Effector memory CD8-positive, alpha-beta T cell (primary cell): ENCODE measurements around the gene SDE2.
"Not testable (repeated sequence)": the region's sequence is repeated elsewhere in the genome, so short reads cannot be mapped to it uniquely, and the experiment has no call there.

Source experiments
- ATAC-seq: fragments of 150-1000 bp; cut with Tn5 transposase; replicated peaks from 2 replicates; pipeline ENCODE4 v1.10.0; 2021; ENCODE audit warnings: mild to moderate bottlenecking, moderate library complexity
- DNase-seq, 3 experiments: peaks; one replicate each; pipeline ENCODE4 v3.0.0; 2021
- H3K27ac Mint-ChIP-seq, 2 donors: one replicate each; pipeline ENCODE4 v1.8.0; 2022; ENCODE audit warnings: mild to moderate bottlenecking in 2 of 2, mixed read lengths in 2 of 2, moderate library complexity in 2 of 2
- H3K27me3 Mint-ChIP-seq, 2 donors: one replicate each; pipeline ENCODE4 v1.8.0; 2022; ENCODE audit warnings: mixed read lengths in 2 of 2
- H3K36me3 Mint-ChIP-seq: one replicate; pipeline ENCODE4 v1.8.0; 2022; ENCODE audit warnings: mild to moderate bottlenecking, moderate library complexity, mixed read lengths; ENCODE audit not compliant: insufficient read depth
- H3K4me1 Mint-ChIP-seq, 2 donors: one replicate each; pipeline ENCODE4 v1.8.0; 2022; ENCODE audit warnings: low read depth in 2 of 2, mixed read lengths in 2 of 2
- H3K4me3 Mint-ChIP-seq, 2 donors: one replicate each; pipeline ENCODE4 v1.8.0; 2022; ENCODE audit warnings: mild to moderate bottlenecking in 2 of 2, mixed read lengths in 2 of 2, moderate library complexity in 2 of 2
- H3K9me3 Mint-ChIP-seq, 2 donors: one replicate each; pipeline ENCODE4 v1.8.0; 2022; ENCODE audit warnings: mixed read lengths in 2 of 2

SDE2 gene

GRCh38 chr1:226027538-226028217 is 28.5 kb upstream of the SDE2 start:
- Mint-ChIP-seq H3K36me3 (no peaks in the 10 kb centered on the region), H3K27me3 (no peaks in the 10 kb centered on the region), H3K4me3 (no peak overlapping the region), H3K27ac (no peak overlapping the region), H3K4me1 (peaks cover 0 to 5% of the 10 kb centered on the region in 2 donors), H3K9me3 (no peaks in the 10 kb centered on the region)
- DNase-seq: no peak
- ATAC-seq: no peak

- H3K9me3 Mint-ChIP-seq: no peaks in the 10 kb centered on the region
- no peaks in the 10 kb centered on the region for H3K36me3 Mint-ChIP-seq
- DNase-seq (no peak), ATAC-seq (no peak)
- H3K27ac Mint-ChIP-seq: no peak overlapping the region
- H3K27me3 Mint-ChIP-seq: no peaks in the 10 kb centered on the region
- H3K4me1 Mint-ChIP-seq: peaks cover 0 to 5% of the 10 kb centered on the region in 2 donors
- no peak overlapping the region for H3K4me3 Mint-ChIP-seq
These were observed 27.7 kb upstream of the SDE2 start for GRCh38 chr1:226026833-226027232.

GRCh38 chr1:226023735-226024134 is 24.6 kb upstream of the SDE2 start:
- no peak overlapping the region for H3K4me3 Mint-ChIP-seq
- no peaks in the 10 kb centered on the region for H3K36me3 Mint-ChIP-seq
- H3K27ac Mint-ChIP-seq: no peak overlapping the region
- ATAC-seq (no peak), DNase-seq (no peak)
- H3K27me3 Mint-ChIP-seq: no peaks in the 10 kb centered on the region
- H3K9me3 Mint-ChIP-seq: no peaks in the 10 kb centered on the region
- peaks cover 0 to 5% of the 10 kb centered on the region in 2 donors for H3K4me1 Mint-ChIP-seq

- H3K27ac Mint-ChIP-seq: no peak overlapping the region
- ATAC-seq: no peak
- H3K4me3 Mint-ChIP-seq: no peak overlapping the region
- DNase-seq: no peak
- no peaks in the 10 kb centered on the region for H3K36me3 Mint-ChIP-seq
- H3K27me3 Mint-ChIP-seq: peaks cover 7 to 9% of the 10 kb centered on the region in 2 donors
- no peaks in the 10 kb centered on the region for H3K9me3 Mint-ChIP-seq
- peaks cover 0 to 4% of the 10 kb centered on the region in 2 donors for H3K4me1 Mint-ChIP-seq
These were observed 22.7 kb upstream of the SDE2 start for GRCh38 chr1:226021801-226022200.

- Mint-ChIP-seq H3K4me3 (no peak overlapping the region), H3K4me1 (no peaks in the 10 kb centered on the region), H3K27me3 (peaks cover 7 to 9% of the 10 kb centered on the region in 2 donors), H3K36me3 (no peaks in the 10 kb centered on the region), H3K27ac (no peak overlapping the region), H3K9me3 (no peaks in the 10 kb centered on the region)
- DNase-seq (no peak), ATAC-seq (no peak)
These were observed 22.3 kb upstream of the SDE2 start for GRCh38 chr1:226021401-226021800.

- no peaks in the 10 kb centered on the region for H3K36me3 Mint-ChIP-seq
- H3K27ac Mint-ChIP-seq: no peak overlapping the region
- H3K9me3 Mint-ChIP-seq: no peaks in the 10 kb centered on the region
- no peak for ATAC-seq
- H3K4me1 Mint-ChIP-seq: no peaks in the 10 kb centered on the region
- peaks cover 10 to 12% of the 10 kb centered on the region in 2 donors for H3K27me3 Mint-ChIP-seq
- H3K4me3 Mint-ChIP-seq: no peak overlapping the region
- no peak for DNase-seq
These were observed 20.4 kb upstream of the SDE2 start for GRCh38 chr1:226019572-226019971.

- H3K4me1 Mint-ChIP-seq: no peaks in the 10 kb centered on the region
- no peak overlapping the region for H3K4me3 Mint-ChIP-seq
- ATAC-seq: no peak
- H3K36me3 Mint-ChIP-seq: no peaks in the 10 kb centered on the region
- H3K27ac Mint-ChIP-seq: no peak overlapping the region
- peaks cover 15 to 20% of the 10 kb centered on the region in 2 donors for H3K27me3 Mint-ChIP-seq
- no peak for DNase-seq
- H3K9me3 Mint-ChIP-seq: no peaks in the 10 kb centered on the region
These were observed 17.9 kb upstream of the SDE2 start for GRCh38 chr1:226017070-226017469.

GRCh38 chr1:226009650-226010044 is 10.5 kb upstream of the SDE2 start:
- no peaks in the 10 kb centered on the region for H3K36me3 Mint-ChIP-seq
- H3K9me3 Mint-ChIP-seq: no peaks in the 10 kb centered on the region
- ATAC-seq (no peak), DNase-seq (no peak)
- no peak overlapping the region for H3K4me3 Mint-ChIP-seq
- H3K27ac Mint-ChIP-seq: no peak overlapping the region
- H3K27me3 Mint-ChIP-seq: peaks cover 5 to 9% of the 10 kb centered on the region in 2 donors
- H3K4me1 Mint-ChIP-seq: no peaks in the 10 kb centered on the region

GRCh38 chr1:226007126-226007892 is 8.2 kb upstream of the SDE2 start:
- Mint-ChIP-seq H3K27ac (peak overlapping the region in 1 of 2 donors; percentile 50), H3K4me1 (peaks cover 6 to 10% of the 10 kb centered on the region in 2 donors)
- not testable (repeated sequence) for DNase-seq, H3K27me3 Mint-ChIP-seq, H3K36me3 Mint-ChIP-seq, H3K9me3 Mint-ChIP-seq, H3K4me3 Mint-ChIP-seq, ATAC-seq

- Mint-ChIP-seq H3K27ac (no peak overlapping the region), H3K27me3 (no peaks in the 10 kb centered on the region), H3K36me3 (no peaks in the 10 kb centered on the region), H3K9me3 (no peaks in the 10 kb centered on the region), H3K4me1 (peaks cover 11 to 16% of the 10 kb centered on the region in 2 donors), H3K4me3 (no peak overlapping the region)
- ATAC-seq: no peak
- no peak for DNase-seq
These were observed 7.5 kb upstream of the SDE2 start for GRCh38 chr1:226006686-226007085.

- H3K27me3 Mint-ChIP-seq: no peaks in the 10 kb centered on the region
- peaks cover 19 to 23% of the 10 kb centered on the region in 2 donors for H3K4me1 Mint-ChIP-seq
- H3K9me3 Mint-ChIP-seq: no peaks in the 10 kb centered on the region
- no peak for ATAC-seq
- no peak overlapping the region for H3K4me3 Mint-ChIP-seq
- no peak overlapping the region for H3K27ac Mint-ChIP-seq
- peaks cover 15% of the 10 kb centered on the region for H3K36me3 Mint-ChIP-seq
- no peak for DNase-seq
These were observed 5.3 kb upstream of the SDE2 start for GRCh38 chr1:226004396-226004795.

GRCh38 chr1:226003502-226004170 is 4.5 kb upstream of the SDE2 start:
- Mint-ChIP-seq H3K4me1 (peaks cover 22 to 27% of the 10 kb centered on the region in 2 donors), H3K4me3 (no peak overlapping the region), H3K27ac (peak overlapping the region in 1 of 2 donors; percentile 56), H3K27me3 (no peaks in the 10 kb centered on the region), H3K36me3 (peaks cover 22% of the 10 kb centered on the region), H3K9me3 (no peaks in the 10 kb centered on the region)
- ATAC-seq (no peak), DNase-seq (no peak)

GRCh38 chr1:226002667-226003501 is 3.7 kb upstream of the SDE2 start:
- DNase-seq (no peak), ATAC-seq (no peak)
- no peaks in the 10 kb centered on the region for H3K9me3 Mint-ChIP-seq
- no peaks in the 10 kb centered on the region for H3K27me3 Mint-ChIP-seq
- peaks cover 27 to 30% of the 10 kb centered on the region in 2 donors for H3K4me1 Mint-ChIP-seq
- peak overlapping the region in 1 of 2 donors; percentile 10 for H3K4me3 Mint-ChIP-seq
- peaks cover 22% of the 10 kb centered on the region for H3K36me3 Mint-ChIP-seq
- H3K27ac Mint-ChIP-seq: peak overlapping the region; percentile 95 to 98
